Prostate gland (tissue), 2 donors: Measurements from ENCODE around the gene OR7G3.

Source experiments
- CTCF ChIP-seq, 4 experiments: fragments of 200-600 bp in 2 of 4; fragments of 450-650 bp in 2 of 4; sonication (generic) in 2 of 4; IDR thresholded peaks; 1 replicate in 3 of 4; 2 replicates in 1 of 4; pipeline ENCODE4 v1.5.1; 2016 to 2019; ENCODE audit warnings: antibody characterized with exemption in 4 of 4, mild to moderate bottlenecking in 2 of 4, moderate library complexity in 2 of 4
- POLR2A ChIP-seq: fragments of 450-650 bp; IDR thresholded peaks from one replicate; pipeline ENCODE4 v1.6.1; 2016; ENCODE audit warnings: antibody characterized with exemption, mild to moderate bottlenecking
- POLR2AphosphoS5 ChIP-seq: sonication (generic); formaldehyde crosslinking; IDR thresholded peaks from one replicate; pipeline ENCODE4 v1.6.1; 2017; ENCODE audit warnings: antibody characterized with exemption

- TF ChIP-seq CTCF (IDR thresholded peaks at IDR 0.05): no peak
- no peak for TF ChIP-seq POLR2A
- no peak for TF ChIP-seq POLR2AphosphoS5
These were observed 1.4 kb upstream of the OR7G3 start for GRCh38 chr19:9128171-9128570.
